Measurements from ENCODE around the gene SLC30A7. TPM values are rescaled to one million over a fixed set of nuclear protein-coding genes. Genes with fewer than 3 reads are reported as not detected.
"Not testable (repeated sequence)": the region's sequence is repeated elsewhere in the genome, so short reads cannot be mapped to it uniquely, and the experiment has no call there.

SLC30A7 gene
- total and polyA plus RNA-seq, 2 of the 13 experiments (the other 11 are each of a cell fraction or from before 2014, with no cell fraction given), result 8.3 to 40.8 TPM

- CTCF ChIA-PET (ENCODE audit: low intra/inter-chr PET ratio, low total read pairs); FAIRE-seq; H4K20me1 ChIP-seq (ENCODE audit: insufficient read depth, low read length); H3K9ac ChIP-seq (ENCODE audit: insufficient read depth, low read depth, low read length); POLR2A ChIA-PET; H3K4me3 ChIP-seq (replicated peaks in 1 of 3; ENCODE audit: insufficient read depth in 1 of 3, low read depth in 2 of 3, low read length in 3 of 3); in situ Hi-C loops (cut with HindIII; ENCODE audit: extremely low pct_ligation_motif_present, low pct_unique_long_range_greater_than_20kb); H3K36me3 ChIP-seq (replicated peaks in 1 of 2; ENCODE audit: control insufficient read depth in 1 of 2, insufficient read depth in 2 of 2, low read length in 2 of 2); H2AFZ ChIP-seq (ENCODE audit: low read length); DNase-seq (ENCODE audit: low spot score); H3K27ac ChIP-seq (ENCODE audit: extremely low read length, insufficient read depth, low read length); ATAC-seq; H3K4me2 ChIP-seq (ENCODE audit: low read depth, low read length); BruUV-seq (replicated peaks); H3K27me3 ChIP-seq (ENCODE audit: control insufficient read depth in 1 of 2, insufficient read depth in 2 of 2, low read length in 2 of 2): not testable (repeated sequence)
- H3K79me2 ChIP-seq (ENCODE audit: insufficient read depth, low read length), result peaks cover 13% of the 10 kb centered on the region
- TF ChIP-seq, protein P1, sequence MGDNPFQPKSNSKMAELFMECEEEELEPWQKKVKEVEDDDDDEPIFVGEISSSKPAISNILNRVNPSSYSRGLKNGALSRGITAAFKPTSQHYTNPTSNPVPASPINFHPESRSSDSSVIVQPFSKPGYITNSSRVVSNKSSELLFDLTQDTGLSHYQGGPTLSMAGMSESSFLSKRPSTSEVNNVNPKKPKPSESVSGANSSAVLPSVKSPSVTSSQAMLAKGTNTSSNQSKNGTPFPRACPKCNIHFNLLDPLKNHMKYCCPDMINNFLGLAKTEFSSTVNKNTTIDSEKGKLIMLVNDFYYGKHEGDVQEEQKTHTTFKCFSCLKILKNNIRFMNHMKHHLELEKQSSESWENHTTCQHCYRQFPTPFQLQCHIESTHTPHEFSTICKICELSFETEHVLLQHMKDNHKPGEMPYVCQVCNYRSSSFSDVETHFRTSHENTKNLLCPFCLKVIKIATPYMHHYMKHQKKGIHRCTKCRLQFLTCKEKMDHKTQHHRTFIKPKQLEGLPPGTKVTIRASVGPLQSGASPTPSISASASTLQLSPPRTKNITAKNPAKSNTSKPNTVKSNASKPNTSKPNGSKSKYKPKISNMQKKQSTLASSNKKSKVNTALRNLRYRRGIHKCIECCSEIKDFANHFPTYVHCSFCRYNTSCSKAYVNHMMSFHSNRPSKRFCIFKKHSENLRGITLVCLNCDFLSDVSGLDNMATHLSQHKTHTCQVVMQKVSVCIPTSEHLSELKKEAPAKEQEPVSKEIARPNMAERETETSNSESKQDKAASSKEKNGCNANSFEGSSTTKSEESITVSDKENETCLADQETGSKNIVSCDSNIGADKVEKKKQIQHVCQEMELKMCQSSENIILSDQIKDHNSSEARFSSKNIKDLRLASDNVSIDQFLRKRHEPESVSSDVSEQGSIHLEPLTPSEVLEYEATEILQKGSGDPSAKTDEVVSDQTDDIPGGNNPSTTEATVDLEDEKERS (CRISPR knock-in tag; IDR thresholded peaks at IDR 0.05), result peak; percentile 75; the same call in 1 of the 2 replicates
- 0 out of 2 replicates have a peak, but pooled peaks have one; percentile 28 for TF ChIP-seq ZMYM2 (CRISPR knock-in tag; IDR thresholded peaks at IDR 0.05)
- no CpG with 5 or more reads among the region's 2 CpGs for WGBS (ENCODE audit: low lambda C conversion rate)
- peaks cover 22% of the 10 kb centered on the region for H3K9me3 ChIP-seq (ENCODE audit: low read length)
- peaks cover 18% of the 10 kb centered on the region for H3K4me1 ChIP-seq (ENCODE audit: insufficient read depth, low read length)
- intact Hi-C loops (cut with micrococcal nuclease; ENCODE audit: unreplicated experiment), result loop anchor here (10.0 kb wide), 1 partner anchor 535 kb away; the partner anchor contains the start of gene CDC14A
These were observed 5.9 kb upstream of the SLC30A7 start for GRCh38 chr1:100889869-100890482.

GRCh38 chr1:100891380-100891779 lies 4.5 kb upstream of the SLC30A7 start:
- Histone ChIP-seq H3K79me2 (ENCODE audit: insufficient read depth, low read length) (peaks cover 18% of the 10 kb centered on the region), H4K20me1 (ENCODE audit: insufficient read depth, low read length) (no peaks in the 10 kb centered on the region), H2AFZ (ENCODE audit: low read length) (no peak overlapping the region), H3K9me3 (ENCODE audit: low read length) (peaks cover 22% of the 10 kb centered on the region), H3K27me3 (ENCODE audit: control insufficient read depth in 1 of 2, insufficient read depth in 2 of 2, low read length in 2 of 2) (no peaks in the 10 kb centered on the region; a peak in 1 of 5 replicates), H3K27ac (ENCODE audit: extremely low read length, insufficient read depth, low read length) (no peak overlapping the region), H3K36me3 (replicated peaks in 1 of 2; ENCODE audit: control insufficient read depth in 1 of 2, insufficient read depth in 2 of 2, low read length in 2 of 2) (peaks cover 0 to 4% of the 10 kb centered on the region in 2 experiments; a peak in 1 of 5 replicates), H3K9ac (ENCODE audit: insufficient read depth, low read depth, low read length) (no peak overlapping the region), H3K4me3 (replicated peaks in 1 of 3; ENCODE audit: insufficient read depth in 1 of 3, low read depth in 2 of 3, low read length in 3 of 3) (no peak overlapping the region), H3K4me2 (ENCODE audit: low read depth, low read length) (no peak overlapping the region), H3K4me1 (ENCODE audit: insufficient read depth, low read length) (peaks cover 18% of the 10 kb centered on the region)
- no peak for ATAC-seq
- 100% methylated on average over 1 of the region's 1 CpG for WGBS (ENCODE audit: low lambda C conversion rate)
- intact Hi-C loops (cut with micrococcal nuclease; ENCODE audit: unreplicated experiment), result loop anchor here (10.0 kb wide), 1 partner anchor 537 kb away; the partner anchor contains the start of gene CDC14A
- BruUV-seq (replicated peaks), result no TSS peak
- FAIRE-seq, result no peak
- in situ Hi-C loops (cut with HindIII; ENCODE audit: extremely low pct_ligation_motif_present, low pct_unique_long_range_greater_than_20kb), result no loop called here
- CTCF ChIA-PET (ENCODE audit: low intra/inter-chr PET ratio, low total read pairs), result no interaction called here
- DNase-seq (ENCODE audit: low spot score), result no peak
- POLR2A ChIA-PET, result no interaction called here
- peak; percentile 91 to 95 for TF ChIP-seq MAFK (conservative IDR thresholded peaks at IDR 0.05 in 1 of 2, IDR thresholded peaks at IDR 0.05 in 1 of 2; ENCODE audit: low read length in 2 of 2)
- TF ChIP-seq, protein P2, sequence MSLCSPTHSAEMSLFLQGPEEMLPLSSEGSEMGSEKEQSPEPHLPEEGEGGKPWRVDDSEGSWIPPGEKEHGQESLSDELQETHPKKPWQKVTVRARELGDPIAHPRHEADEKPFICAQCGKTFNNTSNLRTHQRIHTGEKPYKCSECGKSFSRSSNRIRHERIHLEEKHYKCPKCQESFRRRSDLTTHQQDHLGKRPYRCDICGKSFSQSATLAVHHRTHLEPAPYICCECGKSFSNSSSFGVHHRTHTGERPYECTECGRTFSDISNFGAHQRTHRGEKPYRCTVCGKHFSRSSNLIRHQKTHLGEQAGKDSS (CRISPR knock-in tag; IDR thresholded peaks at IDR 0.05; ENCODE audit: borderline replicate concordance, low read depth), result no peak
- no peak for TF ChIP-seq TBL1XR1 (IDR thresholded peaks at IDR 0.05; ENCODE audit: borderline replicate concordance, low read length, partially characterized antibody)
- no peak for TF ChIP-seq ZKSCAN5 (CRISPR knock-in tag; IDR thresholded peaks at IDR 0.05)
- TF ChIP-seq ARHGAP35 (CRISPR knock-in tag; IDR thresholded peaks at IDR 0.05; ENCODE audit: borderline replicate concordance), result no peak
- TF ChIP-seq, protein P3, sequence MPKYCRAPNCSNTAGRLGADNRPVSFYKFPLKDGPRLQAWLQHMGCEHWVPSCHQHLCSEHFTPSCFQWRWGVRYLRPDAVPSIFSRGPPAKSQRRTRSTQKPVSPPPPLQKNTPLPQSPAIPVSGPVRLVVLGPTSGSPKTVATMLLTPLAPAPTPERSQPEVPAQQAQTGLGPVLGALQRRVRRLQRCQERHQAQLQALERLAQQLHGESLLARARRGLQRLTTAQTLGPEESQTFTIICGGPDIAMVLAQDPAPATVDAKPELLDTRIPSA (CRISPR knock-in tag; IDR thresholded peaks at IDR 0.05; ENCODE audit: borderline replicate concordance), result no peak
